ENCODE measurements around the gene AEBP2.

The AEBP2 gene

DNA sequence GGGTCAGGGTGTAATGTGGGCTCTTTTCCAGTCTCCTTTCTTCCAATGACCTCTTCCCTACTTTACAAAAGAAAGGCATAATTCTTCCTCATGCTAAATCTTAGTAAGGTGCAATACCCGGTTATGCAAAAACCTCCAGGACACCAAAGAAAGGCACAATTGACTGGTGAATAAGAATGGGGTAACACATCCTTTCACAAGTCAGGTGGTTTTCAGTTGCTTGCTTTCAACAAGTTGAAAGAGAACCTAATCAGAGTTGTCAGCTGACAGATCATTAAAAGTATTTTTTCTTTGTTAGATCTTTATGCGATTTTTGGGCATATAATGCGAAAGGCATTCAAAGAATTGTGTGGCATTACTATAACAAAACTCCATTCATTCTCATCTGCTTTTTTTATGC lies 1.3 kb upstream of the AEBP2 start:
- H3K4me1 ChIP-seq (ENCODE audit: control insufficient read depth in 2 of 2, insufficient read depth in 2 of 2, low read length in 2 of 2), result peaks cover 3 to 8% of the 10 kb centered on the region in 2 donors
- no peak overlapping the region for H3K27ac ChIP-seq (ENCODE audit: low read depth in 2 of 2, low read length in 2 of 2)
- no peak overlapping the region for H3K9ac ChIP-seq (ENCODE audit: low read depth in 1 of 2, low read length in 2 of 2)
- H3K36me3 ChIP-seq (ENCODE audit: control insufficient read depth in 2 of 2, insufficient read depth in 2 of 2, low read length in 2 of 2), result peaks cover 0 to under 1% of the 10 kb centered on the region in 2 donors
- no peak overlapping the region for H3K4me3 ChIP-seq (ENCODE audit: low read length in 2 of 2)
- no peaks in the 10 kb centered on the region for H3K9me3 ChIP-seq (ENCODE audit: control insufficient read depth in 2 of 2, low read length in 2 of 2)
- H3K27me3 ChIP-seq (ENCODE audit: control insufficient read depth in 2 of 2, insufficient read depth in 2 of 2, low read length in 2 of 2), result no peaks in the 10 kb centered on the region

DNA sequence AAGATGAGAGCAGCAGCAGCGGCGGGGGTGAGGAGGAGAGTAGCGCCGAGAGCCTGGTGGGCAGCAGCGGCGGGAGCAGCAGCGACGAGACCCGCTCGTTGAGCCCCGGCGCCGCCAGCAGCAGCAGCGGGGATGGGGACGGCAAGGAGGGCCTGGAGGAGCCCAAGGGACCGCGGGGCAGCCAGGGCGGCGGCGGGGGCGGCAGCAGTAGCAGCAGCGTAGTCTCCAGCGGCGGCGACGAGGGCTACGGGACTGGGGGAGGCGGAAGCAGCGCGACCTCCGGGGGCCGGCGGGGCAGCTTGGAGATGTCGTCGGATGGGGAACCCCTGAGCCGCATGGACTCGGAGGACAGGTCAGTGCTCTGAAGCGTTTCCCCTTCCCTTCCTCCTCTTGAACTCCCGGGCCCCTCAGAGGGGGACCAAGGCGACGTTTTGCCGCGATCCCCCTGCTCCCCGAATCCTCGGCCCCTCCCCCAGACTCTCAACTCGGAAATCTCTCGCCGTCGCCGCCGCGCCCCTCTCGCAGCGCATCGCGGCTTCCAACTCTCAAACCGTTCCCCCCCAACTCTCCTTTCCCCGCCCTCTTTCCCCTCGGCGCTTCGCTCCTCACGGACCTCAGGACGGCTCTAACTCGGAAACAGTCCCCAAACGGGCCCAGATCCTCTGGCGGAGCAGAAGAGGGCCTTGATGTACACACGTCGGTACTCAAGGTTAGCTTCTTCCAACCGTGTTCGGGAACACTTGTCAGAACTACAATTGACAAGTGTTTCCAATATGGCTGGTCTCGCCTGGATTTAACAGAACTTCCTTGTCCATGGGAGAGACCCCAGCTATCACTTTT lies 947 bp downstream of the AEBP2 start:
- Histone ChIP-seq H3K4me1 (ENCODE audit: control insufficient read depth in 2 of 2, insufficient read depth in 2 of 2, low read length in 2 of 2) (peaks cover 3 to 8% of the 10 kb centered on the region in 2 donors), H3K4me3 (ENCODE audit: low read length in 2 of 2) (peak overlapping the region; percentile 95 to 96), H3K36me3 (ENCODE audit: control insufficient read depth in 2 of 2, insufficient read depth in 2 of 2, low read length in 2 of 2) (peaks cover 0 to 2% of the 10 kb centered on the region in 2 donors), H3K9ac (ENCODE audit: low read depth in 1 of 2, low read length in 2 of 2) (peak overlapping the region; percentile 77 to 91), H3K27ac (ENCODE audit: low read depth in 2 of 2, low read length in 2 of 2) (peak overlapping the region; percentile 74 to 85), H3K9me3 (ENCODE audit: control insufficient read depth in 2 of 2, low read length in 2 of 2) (no peaks in the 10 kb centered on the region), H3K27me3 (ENCODE audit: control insufficient read depth in 2 of 2, insufficient read depth in 2 of 2, low read length in 2 of 2) (no peaks in the 10 kb centered on the region)

- Histone ChIP-seq H3K4me1 (ENCODE audit: control insufficient read depth in 2 of 2, insufficient read depth in 2 of 2, low read length in 2 of 2) (peaks cover 3 to 8% of the 10 kb centered on the region in 2 donors), H3K4me3 (ENCODE audit: low read length in 2 of 2) (peak overlapping the region; percentile 95 to 96), H3K36me3 (ENCODE audit: control insufficient read depth in 2 of 2, insufficient read depth in 2 of 2, low read length in 2 of 2) (peaks cover 0 to 2% of the 10 kb centered on the region in 2 donors), H3K9me3 (ENCODE audit: control insufficient read depth in 2 of 2, low read length in 2 of 2) (no peaks in the 10 kb centered on the region), H3K27ac (ENCODE audit: low read depth in 2 of 2, low read length in 2 of 2) (peak overlapping the region in 1 of 2 donors; percentile 74), H3K27me3 (ENCODE audit: control insufficient read depth in 2 of 2, insufficient read depth in 2 of 2, low read length in 2 of 2) (no peaks in the 10 kb centered on the region), H3K9ac (ENCODE audit: low read depth in 1 of 2, low read length in 2 of 2) (peak overlapping the region; percentile 77 to 91)
Measured at GRCh38 chr12:19440916-19441315, 1.6 kb downstream of the AEBP2 start.

DNA sequence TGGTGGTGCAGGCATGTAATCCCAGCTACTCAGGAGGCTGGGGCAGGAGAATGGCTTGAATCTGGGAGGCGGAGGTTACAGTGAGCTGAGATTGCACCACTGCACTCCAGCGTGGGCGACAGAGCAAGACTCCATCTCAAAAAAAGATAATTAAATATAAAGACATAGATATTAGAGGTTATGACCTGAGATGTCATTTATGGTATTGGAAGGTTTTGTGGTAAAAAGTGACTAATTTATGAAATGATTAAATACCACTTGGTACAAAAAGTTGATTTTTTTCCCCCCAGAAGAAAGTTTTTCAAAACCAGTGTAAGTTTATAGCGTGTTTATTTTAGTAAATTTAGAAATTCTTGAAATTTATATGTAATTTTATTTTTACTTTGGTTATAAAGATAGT lies 4.3 kb downstream of the AEBP2 start:
- Histone ChIP-seq H3K4me3 (ENCODE audit: low read length in 2 of 2) (no peak overlapping the region), H3K4me1 (ENCODE audit: control insufficient read depth in 2 of 2, insufficient read depth in 2 of 2, low read length in 2 of 2) (peaks cover 3 to 8% of the 10 kb centered on the region in 2 donors)

GRCh38 chr12:19444097-19444496 lies 4.8 kb downstream of the AEBP2 start:
- Histone ChIP-seq H3K4me3 (ENCODE audit: low read length in 2 of 2) (no peak overlapping the region), H3K9me3 (ENCODE audit: control insufficient read depth in 2 of 2, low read length in 2 of 2) (no peaks in the 10 kb centered on the region), H3K9ac (ENCODE audit: low read depth in 1 of 2, low read length in 2 of 2) (no peak overlapping the region), H3K27ac (ENCODE audit: low read depth in 2 of 2, low read length in 2 of 2) (no peak overlapping the region), H3K36me3 (ENCODE audit: control insufficient read depth in 2 of 2, insufficient read depth in 2 of 2, low read length in 2 of 2) (peaks cover 0 to 2% of the 10 kb centered on the region in 2 donors), H3K4me1 (ENCODE audit: control insufficient read depth in 2 of 2, insufficient read depth in 2 of 2, low read length in 2 of 2) (peaks cover 3 to 8% of the 10 kb centered on the region in 2 donors), H3K27me3 (ENCODE audit: control insufficient read depth in 2 of 2, insufficient read depth in 2 of 2, low read length in 2 of 2) (no peaks in the 10 kb centered on the region)

More for the DNA sequence above, 4.3 kb downstream of the AEBP2 start:
- Histone ChIP-seq H3K36me3 (ENCODE audit: control insufficient read depth in 2 of 2, insufficient read depth in 2 of 2, low read length in 2 of 2) (peaks cover 0 to 2% of the 10 kb centered on the region in 2 donors), H3K27me3 (ENCODE audit: control insufficient read depth in 2 of 2, insufficient read depth in 2 of 2, low read length in 2 of 2) (no peaks in the 10 kb centered on the region), H3K27ac (ENCODE audit: low read depth in 2 of 2, low read length in 2 of 2) (no peak overlapping the region), H3K9ac (ENCODE audit: low read depth in 1 of 2, low read length in 2 of 2) (no peak overlapping the region), H3K9me3 (ENCODE audit: control insufficient read depth in 2 of 2, low read length in 2 of 2) (no peaks in the 10 kb centered on the region)

DNA sequence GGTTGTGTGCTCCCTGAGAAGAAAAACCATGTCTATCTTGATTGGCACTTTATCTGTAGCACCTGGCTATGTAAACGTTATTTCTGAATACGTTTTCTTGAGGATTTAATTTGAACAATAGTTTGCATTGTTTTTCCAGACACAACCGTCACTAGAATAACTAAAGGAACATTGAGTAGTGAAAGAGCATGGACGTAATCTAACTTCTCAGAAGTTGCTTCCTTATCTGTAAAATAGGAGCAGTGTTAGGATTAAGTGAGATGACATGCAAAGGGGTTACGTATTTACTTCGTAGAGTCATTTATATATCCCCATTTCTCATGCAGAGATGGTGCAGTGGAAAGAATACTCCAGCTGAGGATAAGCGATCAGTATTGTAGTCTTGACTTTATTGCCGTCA lies 8.1 kb downstream of the AEBP2 start:
- Histone ChIP-seq H3K9ac (ENCODE audit: low read depth in 1 of 2, low read length in 2 of 2) (no peak overlapping the region), H3K4me1 (ENCODE audit: control insufficient read depth in 2 of 2, insufficient read depth in 2 of 2, low read length in 2 of 2) (peaks cover 0 to 4% of the 10 kb centered on the region in 2 donors), H3K4me3 (ENCODE audit: low read length in 2 of 2) (no peak overlapping the region), H3K9me3 (ENCODE audit: control insufficient read depth in 2 of 2, low read length in 2 of 2) (no peaks in the 10 kb centered on the region), H3K27ac (ENCODE audit: low read depth in 2 of 2, low read length in 2 of 2) (no peak overlapping the region), H3K27me3 (ENCODE audit: control insufficient read depth in 2 of 2, insufficient read depth in 2 of 2, low read length in 2 of 2) (no peaks in the 10 kb centered on the region), H3K36me3 (ENCODE audit: control insufficient read depth in 2 of 2, insufficient read depth in 2 of 2, low read length in 2 of 2) (peaks cover 0 to 2% of the 10 kb centered on the region in 2 donors)

GRCh38 chr12:19449814-19450213 lies 10.5 kb downstream of the AEBP2 start:
- H3K4me3 ChIP-seq (ENCODE audit: low read length in 2 of 2), result no peak overlapping the region
- H3K9ac ChIP-seq (ENCODE audit: low read depth in 1 of 2, low read length in 2 of 2), result no peak overlapping the region
- peaks cover 0 to 4% of the 10 kb centered on the region in 2 donors for H3K4me1 ChIP-seq (ENCODE audit: control insufficient read depth in 2 of 2, insufficient read depth in 2 of 2, low read length in 2 of 2)
- no peak overlapping the region for H3K27ac ChIP-seq (ENCODE audit: low read depth in 2 of 2, low read length in 2 of 2)
- no peaks in the 10 kb centered on the region for H3K27me3 ChIP-seq (ENCODE audit: control insufficient read depth in 2 of 2, insufficient read depth in 2 of 2, low read length in 2 of 2)
- no peaks in the 10 kb centered on the region for H3K9me3 ChIP-seq (ENCODE audit: control insufficient read depth in 2 of 2, low read length in 2 of 2)
- H3K36me3 ChIP-seq (ENCODE audit: control insufficient read depth in 2 of 2, insufficient read depth in 2 of 2, low read length in 2 of 2), result no peaks in the 10 kb centered on the region

GRCh38 chr12:19450362-19450761 lies 11.1 kb downstream of the AEBP2 start:
- Histone ChIP-seq H3K4me3 (ENCODE audit: low read length in 2 of 2) (no peak overlapping the region), H3K9me3 (ENCODE audit: control insufficient read depth in 2 of 2, low read length in 2 of 2) (no peaks in the 10 kb centered on the region), H3K4me1 (ENCODE audit: control insufficient read depth in 2 of 2, insufficient read depth in 2 of 2, low read length in 2 of 2) (peaks cover 0 to 4% of the 10 kb centered on the region in 2 donors), H3K27ac (ENCODE audit: low read depth in 2 of 2, low read length in 2 of 2) (no peak overlapping the region), H3K27me3 (ENCODE audit: control insufficient read depth in 2 of 2, insufficient read depth in 2 of 2, low read length in 2 of 2) (no peaks in the 10 kb centered on the region), H3K36me3 (ENCODE audit: control insufficient read depth in 2 of 2, insufficient read depth in 2 of 2, low read length in 2 of 2) (no peaks in the 10 kb centered on the region), H3K9ac (ENCODE audit: low read depth in 1 of 2, low read length in 2 of 2) (no peak overlapping the region)

DNA sequence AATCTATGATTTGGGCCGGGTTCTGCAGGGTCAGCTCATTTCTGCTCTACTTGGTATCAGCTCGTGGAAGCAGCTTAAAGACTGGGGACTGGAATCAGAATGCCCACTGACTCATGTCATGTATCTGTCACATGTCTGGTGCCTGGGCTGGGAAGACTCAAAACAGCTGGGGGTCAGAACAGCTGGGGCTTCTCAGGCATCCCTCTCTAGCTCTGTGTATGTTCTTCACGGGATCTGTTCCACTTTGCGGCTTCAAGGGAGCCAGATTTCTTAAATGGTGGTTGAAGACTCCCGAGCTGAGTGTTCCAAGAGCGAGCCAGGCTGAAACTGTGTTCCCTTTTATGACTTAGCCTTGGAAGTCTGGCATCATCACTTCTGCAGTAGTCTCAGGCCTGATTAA lies 11.9 kb downstream of the AEBP2 start:
- H3K27ac ChIP-seq (ENCODE audit: low read depth in 2 of 2, low read length in 2 of 2), result no peak overlapping the region
- no peak overlapping the region for H3K4me3 ChIP-seq (ENCODE audit: low read length in 2 of 2)
- no peaks in the 10 kb centered on the region for H3K27me3 ChIP-seq (ENCODE audit: control insufficient read depth in 2 of 2, insufficient read depth in 2 of 2, low read length in 2 of 2)

GRCh38 chr12:19453961-19454360 lies 14.7 kb downstream of the AEBP2 start:
- no peak overlapping the region for H3K4me3 ChIP-seq (ENCODE audit: low read length in 2 of 2)
- H3K27ac ChIP-seq (ENCODE audit: low read depth in 2 of 2, low read length in 2 of 2), result no peak overlapping the region
- no peaks in the 10 kb centered on the region for H3K9me3 ChIP-seq (ENCODE audit: control insufficient read depth in 2 of 2, low read length in 2 of 2)
- H3K27me3 ChIP-seq (ENCODE audit: control insufficient read depth in 2 of 2, insufficient read depth in 2 of 2, low read length in 2 of 2), result no peaks in the 10 kb centered on the region
- no peak overlapping the region for H3K9ac ChIP-seq (ENCODE audit: low read depth in 1 of 2, low read length in 2 of 2)
- peaks cover 0 to 4% of the 10 kb centered on the region in 2 donors for H3K4me1 ChIP-seq (ENCODE audit: control insufficient read depth in 2 of 2, insufficient read depth in 2 of 2, low read length in 2 of 2)
- peaks cover 2 to 3% of the 10 kb centered on the region in 2 donors for H3K36me3 ChIP-seq (ENCODE audit: control insufficient read depth in 2 of 2, insufficient read depth in 2 of 2, low read length in 2 of 2)

More for the DNA sequence above, 11.9 kb downstream of the AEBP2 start:
- Histone ChIP-seq H3K36me3 (ENCODE audit: control insufficient read depth in 2 of 2, insufficient read depth in 2 of 2, low read length in 2 of 2) (peaks cover under 1% of the 10 kb centered on the region in 2 donors), H3K9ac (ENCODE audit: low read depth in 1 of 2, low read length in 2 of 2) (no peak overlapping the region), H3K4me1 (ENCODE audit: control insufficient read depth in 2 of 2, insufficient read depth in 2 of 2, low read length in 2 of 2) (peaks cover 0 to 4% of the 10 kb centered on the region in 2 donors), H3K9me3 (ENCODE audit: control insufficient read depth in 2 of 2, low read length in 2 of 2) (no peaks in the 10 kb centered on the region)

All from mucosa of rectum (tissue), 2 donors.